Measurements from ENCODE around the gene PP2D1.
"Not testable (repeated sequence)": the region's sequence is repeated elsewhere in the genome, so short reads cannot be mapped to it uniquely, and the experiment has no call there.

The PP2D1 gene

DNA sequence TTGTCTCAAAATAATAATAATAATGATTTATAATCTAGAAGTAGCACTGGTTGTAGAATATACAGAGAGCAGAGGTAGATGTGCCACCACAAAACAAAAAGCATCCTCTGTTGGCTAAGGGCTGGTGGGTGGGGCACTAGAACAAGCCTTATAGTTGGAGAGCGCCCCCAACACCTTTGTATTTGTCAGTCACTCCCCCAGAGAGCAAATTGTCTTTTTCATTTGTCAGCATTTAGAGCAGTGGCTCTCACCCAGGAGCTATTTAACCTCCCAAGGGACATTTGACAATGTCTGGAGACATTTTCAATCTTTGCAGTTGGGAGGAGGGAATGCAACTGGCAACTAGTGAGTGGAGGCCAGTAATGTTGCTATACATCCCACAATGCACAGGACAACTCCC lies 34.5 kb upstream of the PP2D1 start:
- DNase-seq (ENCODE audit: extremely low read depth, low read depth), result no peak
- TF ChIP-seq CTCF (IDR thresholded peaks at IDR 0.05; ENCODE audit: low read depth, low read length, missing control alignments), result no peak
- no peak overlapping the region for H3K4me3 ChIP-seq (replicated peaks; ENCODE audit: low read depth, low read length)

DNA sequence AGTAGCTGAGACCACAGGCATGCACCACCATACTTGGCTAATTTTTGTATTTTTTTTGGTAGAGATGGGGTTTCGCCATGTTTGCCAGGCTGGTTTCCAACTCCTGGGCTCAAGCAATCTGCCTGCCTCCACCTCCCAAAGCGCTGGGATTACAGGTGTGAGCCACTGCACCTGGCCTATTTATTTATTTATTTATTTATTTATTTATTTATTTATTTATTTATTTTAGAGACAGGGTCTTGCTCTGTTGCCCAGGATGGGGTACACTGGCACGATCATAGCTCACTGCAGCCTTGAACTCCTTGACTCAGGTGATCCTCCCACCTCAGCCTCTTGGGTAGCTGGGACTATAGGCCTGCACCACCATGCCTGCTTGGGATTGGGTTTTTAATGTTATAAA lies 33.1 kb upstream of the PP2D1 start:
- not testable (repeated sequence) for H3K4me3 ChIP-seq (replicated peaks; ENCODE audit: low read depth, low read length); DNase-seq (ENCODE audit: extremely low read depth, low read depth)

GRCh38 chr3:20043825-20044224 lies 31.8 kb upstream of the PP2D1 start:
- no peak overlapping the region for H3K4me3 ChIP-seq (replicated peaks; ENCODE audit: low read depth, low read length)
- TF ChIP-seq CTCF (IDR thresholded peaks at IDR 0.05; ENCODE audit: low read depth, low read length, missing control alignments), result no peak
- no peak for DNase-seq (ENCODE audit: extremely low read depth, low read depth)

DNA sequence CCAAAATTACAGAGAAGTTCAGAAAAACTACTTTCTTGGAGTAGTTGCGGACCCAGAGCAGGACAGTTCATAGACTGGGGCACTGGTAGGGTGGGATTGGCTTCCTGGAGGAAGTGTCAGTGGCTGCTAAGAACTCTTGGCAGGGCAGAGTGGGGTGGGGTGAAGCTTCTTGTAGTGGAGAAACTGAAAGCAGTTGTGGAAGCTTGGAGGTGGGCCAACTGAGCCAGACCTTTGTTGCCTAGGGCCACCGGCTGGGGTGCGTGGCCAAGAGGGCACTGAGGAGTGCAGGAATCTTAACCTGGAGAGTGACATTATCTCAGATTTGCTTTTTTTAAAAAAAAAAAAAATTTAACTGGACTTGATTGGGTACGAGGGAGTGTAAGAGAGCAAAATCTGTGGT lies 31.3 kb upstream of the PP2D1 start:
- no peak for DNase-seq (ENCODE audit: extremely low read depth, low read depth)

GRCh38 chr3:20042331-20042730 lies 30.3 kb upstream of the PP2D1 start:
- no peak for DNase-seq (ENCODE audit: extremely low read depth, low read depth)
- TF ChIP-seq CTCF (IDR thresholded peaks at IDR 0.05; ENCODE audit: low read depth, low read length, missing control alignments), result no peak
- H3K4me3 ChIP-seq (replicated peaks; ENCODE audit: low read depth, low read length), result no peak overlapping the region

More for the DNA sequence above, 31.3 kb upstream of the PP2D1 start:
- no peak overlapping the region for H3K4me3 ChIP-seq (replicated peaks; ENCODE audit: low read depth, low read length)
- no peak for TF ChIP-seq CTCF (IDR thresholded peaks at IDR 0.05; ENCODE audit: low read depth, low read length, missing control alignments)

GRCh38 chr3:20041197-20041780 lies 29.2 kb upstream of the PP2D1 start:
- no peak for TF ChIP-seq CTCF (IDR thresholded peaks at IDR 0.05; ENCODE audit: low read depth, low read length, missing control alignments)
- H3K4me3 ChIP-seq (replicated peaks; ENCODE audit: low read depth, low read length), result peak overlapping the region; percentile 61
- no peak for DNase-seq (ENCODE audit: extremely low read depth, low read depth)

DNA sequence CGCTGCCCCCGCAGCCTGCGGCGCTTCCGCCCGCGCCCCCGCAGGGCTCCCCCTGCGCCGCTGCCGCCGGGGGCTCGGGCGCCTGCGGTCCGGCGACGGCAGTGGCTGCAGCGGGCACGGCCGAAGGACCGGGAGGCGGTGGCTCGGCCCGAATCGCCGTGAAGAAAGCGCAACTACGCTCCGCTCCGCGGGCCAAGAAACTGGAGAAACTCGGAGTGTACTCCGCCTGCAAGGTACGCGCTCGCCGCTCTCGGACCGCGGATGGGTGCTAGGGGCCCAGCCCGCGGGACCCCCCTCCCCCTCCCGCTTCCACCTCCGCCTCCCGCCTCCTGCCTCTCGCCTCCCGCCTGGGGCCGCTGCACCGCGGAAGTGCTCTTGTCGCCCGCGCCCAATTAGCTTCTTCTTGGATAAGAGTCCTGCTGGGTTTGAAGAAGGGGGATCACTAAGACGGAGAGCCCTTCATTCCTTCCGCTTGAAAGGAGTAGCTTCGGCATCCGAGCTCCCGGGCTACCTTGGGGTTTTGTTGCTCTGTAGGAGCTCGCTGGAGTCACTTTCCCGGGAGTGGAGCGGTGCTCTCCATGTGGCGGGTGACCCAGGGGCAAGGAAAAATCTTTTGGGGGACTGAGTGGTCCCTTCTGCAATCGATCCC lies 28.6 kb upstream of the PP2D1 start:
- H3K4me3 ChIP-seq (replicated peaks; ENCODE audit: low read depth, low read length), result peak overlapping the region; percentile 61
- DNase-seq (ENCODE audit: extremely low read depth, low read depth), result no peak
- TF ChIP-seq CTCF (IDR thresholded peaks at IDR 0.05; ENCODE audit: low read depth, low read length, missing control alignments), result no peak

Data from HFF-Myc (cell line).